ENCODE measurements around the gene APP. TPM values are rescaled to one million over a fixed set of nuclear protein-coding genes. Genes with fewer than 3 reads are reported as not detected.

The APP gene
- total RNA-seq, 1 experiment from 2014 or later, result 224 TPM

GRCh38 chr21:25890001-25890400, 280.6 kb downstream of the APP start:
- H3K79me2 ChIP-seq (ENCODE audit: low read depth), result no peaks in the 10 kb centered on the region
- H3K9me3 ChIP-seq (ENCODE audit: insufficient read depth, low read depth), result no peaks in the 10 kb centered on the region
- POLR2A ChIA-PET (ENCODE audit: unreplicated experiment), result no interaction called here
- CTCF ChIA-PET, result no interaction called here
- H3K27me3 ChIP-seq (ENCODE audit: insufficient read depth, low read depth), result no peaks in the 10 kb centered on the region
- BruUV-seq (replicated peaks), result no TSS peak
- H3K36me3 ChIP-seq (ENCODE audit: low read depth), result 0 out of 2 replicates have a peak, but pooled peaks cover 3% of the 10 kb centered on the region
- no peaks in the 10 kb centered on the region for H3F3A ChIP-seq (ENCODE audit: insufficient read depth, low read depth)
- H2AFZ ChIP-seq, result no peak overlapping the region
- no peaks in the 10 kb centered on the region for H4K20me1 ChIP-seq (ENCODE audit: insufficient read depth)
- no peak overlapping the region for H3K4me2 ChIP-seq
- TF ChIP-seq CTCF (conservative IDR thresholded peaks at IDR 0.05), result no peak
- TF ChIP-seq EZH2 (IDR thresholded peaks at IDR 0.05; ENCODE audit: low read depth), result no peak
- no peaks in the 10 kb centered on the region for H3K4me1 ChIP-seq (replicated peaks; ENCODE audit: insufficient read depth)
- H3K27ac ChIP-seq, result no peak overlapping the region
- DNase-seq, result no peak
- H3K4me3 ChIP-seq, result no peak overlapping the region
- intact Hi-C loops (cut with micrococcal nuclease; ENCODE audit: unreplicated experiment), result no loop called here
- no peaks in the 10 kb centered on the region for H3K9me2 ChIP-seq (ENCODE audit: insufficient read depth)

GRCh38 chr21:25888711-25889110, 281.9 kb downstream of the APP start:
- Histone ChIP-seq H3K9me3 (ENCODE audit: insufficient read depth, low read depth) (no peaks in the 10 kb centered on the region), H3K9me2 (ENCODE audit: insufficient read depth) (no peaks in the 10 kb centered on the region), H3F3A (ENCODE audit: insufficient read depth, low read depth) (no peaks in the 10 kb centered on the region), H3K36me3 (ENCODE audit: low read depth) (0 out of 2 replicates have a peak, but pooled peaks cover 3% of the 10 kb centered on the region), H4K20me1 (ENCODE audit: insufficient read depth) (no peaks in the 10 kb centered on the region), H3K4me1 (replicated peaks; ENCODE audit: insufficient read depth) (no peaks in the 10 kb centered on the region), H3K27me3 (ENCODE audit: insufficient read depth, low read depth) (no peaks in the 10 kb centered on the region), H3K79me2 (ENCODE audit: low read depth) (no peaks in the 10 kb centered on the region), H3K4me2 (no peak overlapping the region), H3K4me3 (no peak overlapping the region), H2AFZ (no peak overlapping the region), H3K27ac (no peak overlapping the region)
- intact Hi-C loops (cut with micrococcal nuclease; ENCODE audit: unreplicated experiment), result no loop called here
- no TSS peak for BruUV-seq (replicated peaks)
- CTCF ChIA-PET, result no interaction called here
- no peak for DNase-seq
- TF ChIP-seq CTCF (conservative IDR thresholded peaks at IDR 0.05) (no peak), EZH2 (IDR thresholded peaks at IDR 0.05; ENCODE audit: low read depth) (no peak)
- POLR2A ChIA-PET (ENCODE audit: unreplicated experiment), result no interaction called here

DNA sequence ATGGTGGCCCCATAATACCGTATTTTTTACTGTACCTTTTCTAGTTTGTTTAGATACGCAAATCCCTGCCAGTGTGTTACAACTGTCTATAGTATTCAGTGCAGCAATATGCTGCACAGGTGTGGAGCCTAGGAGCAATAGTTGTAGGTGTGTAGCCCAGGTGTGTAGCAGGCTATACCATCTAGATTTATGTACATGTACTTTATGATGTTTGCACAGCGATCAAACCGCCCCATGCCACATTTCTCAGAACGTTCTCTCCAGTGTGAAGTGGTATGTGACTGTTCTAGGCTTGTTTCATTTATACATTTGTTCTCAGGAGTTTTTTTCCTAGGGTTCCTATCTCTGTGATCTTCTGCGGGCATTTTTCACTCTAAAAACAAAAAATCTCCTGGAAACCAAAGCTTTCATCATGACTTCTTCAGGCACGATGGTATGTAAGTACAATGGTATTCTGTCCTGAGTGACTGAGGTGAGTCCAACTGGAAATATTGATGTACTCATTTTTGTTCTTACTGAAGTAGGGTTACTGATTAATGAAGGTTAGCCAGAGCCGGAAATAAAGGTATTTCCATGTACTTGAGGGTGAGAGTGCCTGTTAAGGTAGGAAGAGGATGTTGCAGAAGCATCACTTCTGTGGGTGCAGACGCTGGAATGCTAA, 282.8 kb downstream of the APP start:
- Histone ChIP-seq H3K9me2 (ENCODE audit: insufficient read depth) (no peaks in the 10 kb centered on the region), H4K20me1 (ENCODE audit: insufficient read depth) (no peaks in the 10 kb centered on the region), H3K27ac (no peak overlapping the region), H3K36me3 (ENCODE audit: low read depth) (0 out of 2 replicates have a peak, but pooled peaks cover 3% of the 10 kb centered on the region), H3K4me1 (replicated peaks; ENCODE audit: insufficient read depth) (no peaks in the 10 kb centered on the region), H3K4me2 (no peak overlapping the region), H3F3A (ENCODE audit: insufficient read depth, low read depth) (no peaks in the 10 kb centered on the region), H3K27me3 (ENCODE audit: insufficient read depth, low read depth) (no peaks in the 10 kb centered on the region), H3K79me2 (ENCODE audit: low read depth) (no peaks in the 10 kb centered on the region), H2AFZ (no peak overlapping the region), H3K4me3 (no peak overlapping the region), H3K9me3 (ENCODE audit: insufficient read depth, low read depth) (no peaks in the 10 kb centered on the region)
- POLR2A ChIA-PET (ENCODE audit: unreplicated experiment), result no interaction called here
- intact Hi-C loops (cut with micrococcal nuclease; ENCODE audit: unreplicated experiment), result no loop called here
- no peak for DNase-seq
- CTCF ChIA-PET, result no interaction called here
- no peak for TF ChIP-seq CTCF (conservative IDR thresholded peaks at IDR 0.05)
- TF ChIP-seq EZH2 (IDR thresholded peaks at IDR 0.05; ENCODE audit: low read depth), result no peak
- BruUV-seq (replicated peaks), result no TSS peak

Measured in PC-9 (cell line).